Ishikawa (cell line): ENCODE measurements around the gene FRMD5.

Experiments
- EP300 ChIP-seq: IDR thresholded peaks from 2 replicates; pipeline ENCODE4 v1.6.1; 2012; ENCODE audit warnings: borderline replicate concordance
- MAX ChIP-seq: IDR thresholded peaks from 2 replicates; pipeline ENCODE4 v1.6.1; 2012
- RAD21 ChIP-seq: IDR thresholded peaks from 2 replicates; pipeline ENCODE4 v1.6.1; 2012; ENCODE audit warnings: low read depth
- REST ChIP-seq: IDR thresholded peaks from 2 replicates; pipeline ENCODE4 v1.6.1; 2012; ENCODE audit warnings: low read depth, mild to moderate bottlenecking
- TAF1 ChIP-seq: IDR thresholded peaks from 2 replicates; pipeline ENCODE4 v1.6.1; 2012; ENCODE audit warnings: low read depth, mild to moderate bottlenecking
- TCF12 ChIP-seq: IDR thresholded peaks from 2 replicates; pipeline ENCODE4 v1.6.1; 2012; ENCODE audit warnings: low read depth
- ZBTB7A ChIP-seq: IDR thresholded peaks from 2 replicates; pipeline ENCODE4 v1.6.1; 2012; ENCODE audit warnings: low read depth

DNA sequence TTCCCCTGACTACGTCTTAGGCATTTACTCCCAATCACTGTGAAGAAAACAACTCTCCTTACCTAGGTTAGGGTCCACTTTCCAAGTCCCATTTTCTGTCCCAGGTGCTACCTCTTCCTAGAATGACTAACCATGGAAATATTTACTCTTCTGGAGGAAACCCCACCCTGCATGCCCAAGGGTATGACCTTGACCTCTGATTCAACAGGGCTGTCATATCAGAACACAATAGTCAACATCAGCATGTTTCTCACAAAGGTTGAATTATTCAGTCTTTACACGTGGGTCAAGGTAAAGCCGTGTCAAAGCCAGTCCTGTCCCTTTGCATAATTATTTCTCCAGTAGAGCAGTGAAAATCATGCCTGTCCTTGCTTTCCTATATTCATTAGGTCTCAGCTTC lies 4.3 kb upstream of the FRMD5 start:
- TF ChIP-seq TAF1 (no peak), EP300 (no peak), TCF12 (no peak), MAX (no peak), RAD21 (no peak), ZBTB7A (no peak), REST (no peak)
